Motor neuron (in vitro differentiated cells): ENCODE data around the gene CEACAM1. TPM values are rescaled to one million over a fixed set of nuclear protein-coding genes. Genes with fewer than 3 reads are reported as not detected.
"Not testable (repeated sequence)": the region's sequence is repeated elsewhere in the genome, so short reads cannot be mapped to it uniquely, and the experiment has no call there.

Experiments used
- ATAC-seq, 8 experiments: fragments of 200-7000 bp; cut with Tn5 transposase; replicated peaks in 6 of 8; 2 replicates each; pipeline ENCODE4 v1.8.0; 2021; ENCODE audit warnings: mild to moderate bottlenecking in 8 of 8, moderate library complexity in 8 of 8
- H3K27ac ChIP-seq, 2 donors: fragments of 250-450 bp; sonication (Bioruptor Pico); 2 replicates each; pipeline ENCODE4 v1.9.0; 2021; ENCODE audit warnings: antibody characterized with exemption in 2 of 2, mild to moderate bottlenecking in 2 of 2, moderate library complexity in 1 of 2
- H3K4me1 ChIP-seq, 2 donors: fragments of 250-450 bp; sonication (Bioruptor Pico); replicated peaks in 1 of 2; 2 replicates each; pipeline ENCODE4 v1.6.1; 2021; ENCODE audit warnings: antibody characterized with exemption in 2 of 2, mild to moderate bottlenecking in 2 of 2, moderate library complexity in 1 of 2
- H3K4me3 ChIP-seq, 5 donors: fragments of 250-450 bp; sonication (Bioruptor Pico); 2 replicates each; pipeline ENCODE4 v1.9.0; 2021; ENCODE audit warnings: antibody characterized with exemption in 5 of 5, mild to moderate bottlenecking in 5 of 5, moderate library complexity in 4 of 5
- WGBS, 10 experiments: fragments of 450-650 bp; shearing (Covaris generic); methylation state at CpG; one replicate each; pipeline ENCODE4 v1.0.0; 2022; 5-methylcytosine and 5-hydroxymethylcytosine counted together
- in situ Hi-C, 9 experiments: fragments of 400-800 bp; cut with MboI; loops; one replicate each; pipeline ENCODE4 v1.15.0; 2021; ENCODE audit warnings: low sequenced_read_pairs in 9 of 9, low pct_unique_long_range_greater_than_20kb in 2 of 9; ENCODE audit not compliant: unreplicated experiment in 9 of 9
- total RNA-seq, 8 experiments: library from RNA; unstranded; fragments of 300-600 nt; gene quantifications; 2 replicates each; pipeline versions ENCODE4 v1.2.3 to v1.2.4, GENCODE V29; 2022

CEACAM1 gene
- total RNA-seq, 8 experiments from 2014 or later: 0.14 to 15.7 (median 1.3) TPM

DNA sequence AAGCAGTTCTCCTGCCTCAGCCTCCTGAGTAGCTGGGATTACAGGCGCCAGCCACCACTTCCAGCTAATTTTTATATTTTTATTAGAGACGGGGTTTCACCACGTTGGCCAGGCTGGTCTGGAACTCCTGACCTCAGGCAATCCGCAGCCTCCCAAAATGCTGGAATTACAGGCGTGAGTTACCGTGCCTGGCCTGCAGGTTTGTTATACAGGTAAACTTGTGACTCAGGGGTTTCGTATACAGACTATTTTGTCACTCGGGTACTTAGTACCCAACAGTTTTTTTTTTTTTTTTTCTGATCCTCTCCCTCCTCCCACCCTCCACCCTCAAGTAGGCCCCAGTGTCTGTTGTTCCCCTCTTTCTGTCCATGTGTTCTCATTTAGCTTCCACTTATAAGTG is 67.0 kb downstream of the CEACAM1 start:
- in situ Hi-C loops, H3K27ac ChIP-seq, H3K4me1 ChIP-seq, H3K4me3 ChIP-seq, ATAC-seq: not testable (repeated sequence)
- 59 to 100% (median 85%) methylated on average over 2 to 8 of the region's 8 CpGs; no CpG with 5 or more reads in 2 of the 10 experiments for WGBS, 10 experiments

DNA sequence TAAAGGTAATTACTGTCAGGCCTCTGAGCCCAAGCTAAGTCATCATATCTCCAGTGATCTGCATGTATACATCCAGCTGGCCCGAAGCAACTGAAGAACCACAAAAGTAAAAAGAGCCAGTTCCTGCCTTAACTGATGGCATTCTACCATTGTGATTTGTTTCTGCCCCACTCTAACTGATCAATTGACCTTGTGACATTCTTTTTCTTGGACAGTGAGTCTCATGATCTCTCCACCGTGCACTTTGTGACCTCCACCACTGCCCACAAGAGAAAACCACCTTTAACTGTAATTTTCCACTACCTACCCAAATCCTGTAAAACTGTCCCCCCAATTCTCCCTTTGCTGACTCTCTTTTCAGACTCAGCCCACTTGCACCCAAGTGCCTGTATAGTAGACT is 68.4 kb downstream of the CEACAM1 start:
- no peak overlapping the region for H3K27ac ChIP-seq
- in situ Hi-C loops: loop anchor here in 2 of 9 experiments (10.0 kb wide), 2 partner anchors 65 to 75 kb away; partner anchors contain the start of gene CEACAM1 (in 1 of the 2)
- ATAC-seq: no peak
- no peak overlapping the region for H3K4me3 ChIP-seq
- WGBS, 10 experiments: 55 to 100% (median 87%) methylated on average over 1 to 2 of the region's 2 CpGs
- H3K4me1 ChIP-seq: no peaks in the 10 kb centered on the region

Other genes starting within 250 kb of the CEACAM1 start
- 1 to 10 TPM in 6 of 8 experiments, under 1 TPM in 2; 0.92 to 2.6 (median 1.1) TPM for gene PRR19, start 226.3 kb downstream of the CEACAM1 start, total RNA-seq
- 100 to 1,000 TPM in 4 of 8 experiments, 10 to 100 TPM in 4; 19.2 to 230 (median 114) TPM for gene PAFAH1B3, start 225.9 kb downstream of the CEACAM1 start, total RNA-seq
- 10 to 100 TPM in 2 of 8 experiments, 1 to 10 TPM in 4, under 1 TPM in 1, not detected in 1; 0.42 to 18.5 (median 5.9) TPM for gene TMEM145, start 215.2 kb downstream of the CEACAM1 start, total RNA-seq
- gene MEGF8, start 202.8 kb downstream of the CEACAM1 start, total RNA-seq: 10 to 100 TPM in 7 of 8 experiments, 1 to 10 TPM in 1; 9.8 to 72.2 (median 28.7) TPM
- gene CNFN, start 138.2 kb downstream of the CEACAM1 start, total RNA-seq: 1 to 10 TPM in 3 of 8 experiments, under 1 TPM in 3, not detected in 2; 0.76 to 4.6 (median 1.1) TPM
- 10 to 100 TPM in 3 of 8 experiments, 1 to 10 TPM in 5; 4.2 to 13.5 (median 7.2) TPM for gene LIPE, start 101.1 kb downstream of the CEACAM1 start, total RNA-seq
- gene CXCL17, start 85.5 kb downstream of the CEACAM1 start, total RNA-seq: under 1 TPM in 5 of 8 experiments, not detected in 3; 0.11 to 0.57 (median 0.36) TPM
- 1 to 10 TPM in 1 of 8 experiments, under 1 TPM in 4, not detected in 3; 0.05 to 1.0 (median 0.33) TPM for gene CEACAM8, start 66.4 kb upstream of the CEACAM1 start, total RNA-seq
- under 1 TPM in 4 of 8 experiments, not detected in 4; 0.08 to 0.71 (median 0.21) TPM for gene PSG3, start 212.0 kb upstream of the CEACAM1 start, total RNA-seq
- under 1 TPM in 6 of 8 experiments, not detected in 2; 0.17 to 0.38 (median 0.27) TPM for gene PSG8, start 237.2 kb upstream of the CEACAM1 start, total RNA-seq